ENCODE measurements around the gene FUOM.

The FUOM gene

DNA sequence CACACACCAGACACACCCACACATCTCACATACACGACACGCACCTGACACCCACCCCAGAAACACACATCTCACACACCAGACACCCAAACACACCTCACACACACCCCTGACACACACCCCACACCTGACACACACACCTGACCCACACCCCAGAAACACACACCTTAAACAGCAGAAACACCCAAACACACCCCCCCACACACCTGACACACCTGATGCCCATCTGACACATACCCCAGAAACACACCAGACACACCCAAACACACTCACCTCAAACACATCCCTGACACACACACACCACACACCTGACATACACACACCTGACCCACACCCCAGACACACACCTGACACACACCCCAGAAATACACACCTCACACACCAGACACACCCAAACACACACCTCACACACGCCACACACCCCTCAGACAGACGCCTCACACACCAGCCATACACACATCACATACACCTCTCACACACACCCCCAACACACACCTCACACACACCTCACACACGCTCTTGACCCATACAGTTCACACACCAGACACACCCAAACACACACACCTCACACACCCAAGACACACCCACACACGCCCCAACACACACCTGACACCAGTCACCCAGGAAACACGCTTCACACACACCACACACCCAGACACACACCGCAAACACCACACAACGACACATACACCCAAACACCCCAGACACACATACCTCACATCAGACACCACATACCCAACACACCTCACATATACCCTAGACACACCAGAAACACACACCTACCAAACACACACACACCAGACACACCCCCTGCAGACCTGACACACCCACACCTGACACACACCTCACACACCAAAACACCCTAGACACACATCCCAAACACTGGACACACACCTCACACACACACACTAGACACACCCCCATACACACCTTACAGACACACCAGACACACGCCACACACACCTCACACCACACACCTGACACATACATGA lies 19.4 kb downstream of the FUOM start:
- no peak overlapping the region for H3K4me3 ChIP-seq (ENCODE audit: low read depth, low read length)

DNA sequence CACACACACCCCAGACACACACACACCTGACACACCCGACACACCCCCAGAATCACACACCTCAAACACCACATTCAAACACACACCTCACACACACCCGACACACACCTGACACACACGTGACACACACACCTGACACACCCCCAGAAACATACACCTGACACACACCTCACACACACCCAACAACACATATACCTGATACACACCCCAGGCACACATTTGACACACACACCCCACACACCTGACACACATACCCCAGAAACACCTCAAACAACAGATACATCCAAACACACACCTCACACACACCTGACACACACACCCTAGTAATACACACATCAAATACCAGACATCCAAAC lies 20.5 kb downstream of the FUOM start:
- no peak for DNase-seq (ENCODE audit: low read depth)
- H3K4me3 ChIP-seq (ENCODE audit: low read depth, low read length): no peak overlapping the region

More for the DNA sequence above, 19.4 kb downstream of the FUOM start:
- DNase-seq (ENCODE audit: low read depth): no peak

DNA sequence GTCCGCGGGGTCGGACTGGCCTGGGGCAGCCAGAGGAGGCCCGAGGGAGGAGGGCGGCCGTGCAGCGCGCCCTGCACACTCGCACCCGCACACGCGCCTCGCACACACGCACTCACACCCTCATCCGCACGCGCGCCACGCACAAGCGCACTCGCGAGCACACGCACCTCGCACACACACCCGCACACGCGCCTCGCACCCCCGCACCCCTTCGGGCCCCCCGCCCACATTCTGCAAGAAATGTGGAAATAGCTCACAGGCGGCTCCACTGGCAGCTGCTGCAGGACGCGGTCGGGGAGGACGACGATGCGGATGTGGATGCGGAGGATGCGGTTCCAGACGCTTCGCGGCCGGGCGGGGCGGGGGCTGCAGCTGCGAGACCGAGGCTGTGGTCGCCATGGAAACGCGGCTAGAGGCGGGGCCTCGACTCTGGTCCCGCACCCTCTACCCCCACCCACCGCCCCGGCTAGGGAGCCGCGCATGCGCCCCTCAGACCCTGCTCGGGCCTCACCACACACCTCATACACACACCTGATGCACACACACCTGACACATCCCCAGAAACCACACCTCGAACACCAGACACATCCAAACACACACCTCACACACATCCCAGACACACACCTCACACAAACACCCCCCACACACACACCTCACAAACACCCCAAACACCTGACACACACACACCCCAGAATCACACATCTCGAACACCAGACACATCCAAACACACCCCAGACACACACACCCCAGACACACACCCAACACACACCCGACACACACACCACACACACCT lies 21.0 kb downstream of the FUOM start, which contains the start of gene CALY:
Gene CALY, minus strand, starts transcription at position 320 of the 793 bp plus-strand sequence. CDS start 7,907 bp downstream, outside the sequence.
- peak within 1 kb of the TSS; percentile 45 for H3K4me3 ChIP-seq (ENCODE audit: low read depth, low read length)
- DNase-seq (ENCODE audit: low read depth): no peak

DNA sequence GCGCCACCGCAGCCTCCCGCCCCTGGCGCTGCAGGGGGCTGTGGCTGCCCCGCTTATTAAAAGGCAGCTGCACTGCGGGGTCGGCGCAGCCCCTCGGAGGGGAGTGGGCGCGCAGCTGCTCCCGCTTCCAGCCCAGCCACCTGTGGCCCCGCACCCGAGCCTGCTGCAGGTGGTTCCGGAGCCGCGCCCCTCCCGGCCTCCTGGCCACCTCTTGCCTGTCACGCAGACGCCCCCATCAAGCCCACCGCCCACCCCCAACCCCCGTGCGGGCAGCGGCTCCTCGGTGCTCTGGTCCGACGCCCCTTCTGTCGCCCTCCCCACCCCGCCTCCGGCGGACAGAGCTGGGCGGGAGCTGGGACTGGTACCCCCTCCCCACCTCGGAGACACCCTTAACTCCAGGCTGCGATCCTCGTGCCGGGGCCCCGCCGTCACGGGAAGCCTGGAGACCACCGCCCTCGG lies 21.7 kb downstream of the FUOM start:
- DNase-seq (ENCODE audit: low read depth): no peak
- peak overlapping the region; percentile 45 for H3K4me3 ChIP-seq (ENCODE audit: low read depth, low read length)

DNA sequence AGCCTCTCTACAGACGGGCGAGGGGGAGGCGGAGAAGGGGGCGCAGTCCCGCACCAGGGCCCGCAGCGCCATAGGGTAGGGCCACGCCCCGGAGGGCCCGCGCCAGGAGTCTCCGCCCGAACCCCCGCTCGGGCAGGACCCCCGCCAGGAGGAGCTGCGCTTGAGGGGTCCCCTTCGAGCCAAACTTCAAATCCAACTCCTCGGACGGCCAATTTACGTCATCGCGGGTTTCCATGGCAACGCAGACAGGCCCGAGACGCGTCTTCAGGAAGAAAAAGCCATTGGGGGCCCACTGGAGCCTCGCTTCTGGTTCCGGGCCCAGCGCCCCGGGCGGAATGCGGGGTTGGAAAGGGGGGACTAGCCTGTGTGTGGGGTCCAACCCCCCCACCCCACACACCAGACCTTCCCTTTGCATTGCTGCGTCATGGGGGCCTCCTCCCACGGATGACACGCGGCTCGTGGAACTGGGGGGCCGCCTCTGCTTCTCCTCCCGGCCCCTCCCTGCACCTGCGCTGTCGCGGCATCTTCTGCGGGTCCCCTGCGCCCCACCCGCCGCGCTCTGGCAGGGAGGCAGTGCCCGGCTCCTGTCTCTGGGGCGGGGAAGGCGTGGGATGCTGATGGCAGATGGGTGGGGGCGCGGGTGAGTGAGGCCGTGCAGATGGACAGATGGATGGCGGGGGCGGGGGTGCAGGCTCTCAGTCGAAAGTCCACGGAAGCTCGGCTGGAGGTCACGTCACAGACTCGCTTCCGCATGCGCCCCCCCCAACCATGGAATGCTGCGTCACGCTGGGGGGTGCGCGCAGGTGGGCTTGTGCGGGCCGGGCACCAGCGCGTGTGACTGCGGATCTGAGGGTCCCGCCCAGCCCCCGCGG lies 22.3 kb downstream of the FUOM start:
- peak overlapping the region; percentile 45 for H3K4me3 ChIP-seq (ENCODE audit: low read depth, low read length)

DNA sequence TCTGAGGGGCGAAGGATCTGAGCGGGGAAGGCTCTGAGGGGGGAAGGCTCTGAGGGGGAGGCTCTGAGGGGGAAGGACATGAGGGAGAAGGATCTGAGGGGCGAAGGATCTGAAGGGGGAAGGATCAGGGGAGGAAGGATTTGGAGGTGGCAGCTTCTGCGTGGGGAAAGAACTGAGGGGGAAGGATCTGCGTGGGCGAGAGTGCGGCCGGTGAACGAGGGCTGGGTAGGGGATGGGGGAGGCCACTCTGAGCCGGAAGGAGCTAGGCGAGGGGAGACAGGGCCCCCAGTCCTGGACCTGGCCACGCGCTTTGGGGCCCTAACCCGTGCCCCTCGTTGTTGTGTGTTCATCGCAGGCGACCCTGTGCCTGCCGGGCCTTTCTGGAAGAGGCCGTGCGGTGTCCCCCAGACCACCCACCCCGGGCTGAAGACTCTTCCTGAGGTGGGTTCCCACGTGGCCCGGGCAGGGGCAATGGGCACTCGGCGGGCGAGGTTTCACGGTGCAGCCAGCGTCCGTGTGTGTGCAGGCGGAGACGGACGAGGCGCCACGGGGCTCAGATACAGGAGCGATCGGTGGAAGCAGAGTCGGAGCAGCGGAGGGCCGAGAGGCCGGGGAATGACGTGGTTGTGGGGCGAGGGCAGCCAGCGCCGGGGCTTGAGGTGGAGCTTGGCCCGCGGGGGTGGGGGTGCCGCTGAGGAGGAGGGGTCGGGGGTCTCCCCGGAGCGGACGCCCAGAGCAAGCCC lies 23.1 kb downstream of the FUOM start:
- H3K4me3 ChIP-seq (ENCODE audit: low read depth, low read length): peak overlapping the region; percentile 45
- DNase-seq (ENCODE audit: low read depth): no peak

More for the DNA sequence above, 22.3 kb downstream of the FUOM start:
- DNase-seq (ENCODE audit: low read depth): peak; percentile 13

DNA sequence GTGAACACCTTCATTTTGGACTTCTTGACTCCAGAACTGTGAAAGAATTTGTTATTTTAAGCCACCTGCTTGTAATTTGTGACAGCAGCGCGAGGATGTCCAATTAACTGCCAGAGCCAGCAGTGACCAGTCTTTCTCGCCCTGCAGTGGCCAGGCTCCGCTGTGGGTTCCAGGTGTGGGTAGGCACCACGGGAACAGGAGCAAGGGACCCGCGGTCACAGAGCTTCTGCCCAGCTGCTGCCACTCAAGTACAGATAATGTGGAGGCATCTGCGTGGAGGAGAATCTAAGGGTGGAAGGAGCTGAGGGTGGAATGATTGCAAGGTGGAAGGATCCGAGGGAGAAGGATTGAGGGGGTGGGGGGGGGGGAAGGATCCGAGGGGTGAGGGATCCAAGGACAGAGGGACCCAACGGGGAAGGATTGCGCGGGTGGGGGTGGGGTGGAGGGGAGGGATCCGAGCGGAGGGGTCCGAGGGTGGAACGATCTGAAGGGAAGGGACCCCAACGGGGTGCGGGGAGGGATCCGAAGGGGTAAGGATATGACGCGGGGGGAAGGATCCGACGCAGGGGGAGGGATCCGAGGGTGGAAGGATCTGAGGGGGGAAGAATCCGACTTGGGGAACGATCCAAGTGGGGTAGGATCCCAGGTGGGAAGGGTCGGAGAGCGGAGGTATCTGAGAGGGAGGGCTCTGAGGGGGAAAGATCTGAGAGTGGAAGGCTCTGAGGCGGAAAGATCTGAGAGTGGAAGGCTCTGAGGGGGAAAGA lies 24.7 kb downstream of the FUOM start:
- no peak overlapping the region for H3K4me3 ChIP-seq (ENCODE audit: low read depth, low read length)
- DNase-seq (ENCODE audit: low read depth): no peak

DNA sequence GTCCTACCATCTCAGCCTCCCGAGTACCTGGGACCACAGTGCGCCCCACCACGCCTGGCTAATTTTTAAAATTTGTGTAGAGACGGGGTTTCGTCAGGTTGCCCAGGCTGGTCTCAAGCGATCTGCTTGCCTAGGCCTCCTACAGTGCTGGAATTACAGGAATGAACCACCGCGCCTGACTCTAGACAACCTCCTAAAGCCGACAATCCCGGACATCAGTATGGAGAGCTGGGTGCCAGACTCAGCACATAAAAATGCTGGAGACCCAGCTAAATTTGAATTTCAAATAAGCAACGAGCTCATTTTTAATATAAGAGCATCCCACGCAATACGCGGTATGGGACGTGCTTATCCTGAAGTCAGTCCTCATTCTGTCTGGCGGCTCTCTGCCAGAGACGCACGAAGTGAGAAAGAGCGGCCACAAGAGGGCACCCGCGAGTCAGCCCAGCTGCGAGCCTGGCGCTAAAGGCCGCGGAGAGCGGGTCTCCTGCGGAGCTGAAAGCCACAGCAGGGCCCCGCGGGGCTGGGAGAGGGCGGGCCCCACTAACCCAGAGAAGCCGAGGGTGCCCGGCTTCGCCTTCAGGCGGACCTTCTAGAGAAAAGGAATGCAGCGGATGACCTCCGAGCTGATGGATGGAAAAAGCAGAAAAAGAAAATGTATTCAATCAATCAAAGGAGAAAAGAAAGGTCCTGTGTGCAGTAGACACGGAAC lies 28.2 kb downstream of the FUOM start:
- H3K4me3 ChIP-seq (ENCODE audit: low read depth, low read length): peak overlapping the region; percentile 17

DNA sequence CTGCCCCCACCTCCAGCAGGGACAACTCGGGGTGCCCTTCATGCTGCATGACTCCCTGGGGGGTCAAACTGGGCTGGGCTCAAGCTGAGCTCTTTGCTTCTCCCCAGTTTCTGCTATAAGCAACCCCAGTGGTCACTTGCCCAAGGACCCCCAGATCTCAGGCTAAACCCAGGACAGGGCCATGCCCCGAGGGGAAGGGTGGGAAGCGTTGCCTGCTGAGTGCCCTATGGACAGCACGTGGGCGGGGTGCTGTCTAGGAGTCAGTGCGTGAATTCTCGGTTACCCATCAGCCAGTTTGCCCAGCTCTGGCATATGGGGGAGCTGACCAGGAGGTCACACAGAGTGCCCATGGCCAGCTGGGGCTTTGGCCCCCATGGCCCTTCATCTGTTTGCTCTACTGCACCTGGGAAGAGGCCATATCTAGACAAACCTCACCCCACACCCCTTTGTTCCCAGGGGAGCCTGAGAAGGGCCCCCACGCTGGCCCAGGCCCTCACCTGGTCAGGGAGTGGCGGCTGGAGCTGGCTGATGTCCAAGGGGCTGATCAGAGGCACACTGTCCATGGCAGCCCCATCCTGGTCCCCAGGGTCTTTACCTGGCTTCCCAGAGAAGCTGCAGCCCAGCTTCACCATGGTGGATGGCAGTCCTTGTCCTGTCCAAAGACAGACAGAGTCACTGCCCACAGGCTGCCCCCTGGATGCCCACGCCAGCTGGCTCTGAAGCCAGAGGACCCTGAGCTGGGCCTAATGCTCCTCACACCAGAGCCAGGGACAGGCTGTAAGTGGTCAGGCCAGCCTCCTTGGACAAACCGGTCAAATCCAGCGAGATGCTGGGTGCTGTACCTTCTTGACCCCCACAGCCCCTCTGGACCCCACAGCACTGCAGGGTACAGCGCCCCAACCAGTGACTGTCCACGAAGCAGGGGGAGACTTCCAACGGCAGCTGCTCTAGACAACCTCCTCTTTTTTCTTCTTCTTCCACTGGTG lies 29.2 kb downstream of the FUOM start:
- DNase-seq (ENCODE audit: low read depth): no peak
- no peak overlapping the region for H3K4me3 ChIP-seq (ENCODE audit: low read depth, low read length)

More for the DNA sequence above, 28.2 kb downstream of the FUOM start:
- no peak for DNase-seq (ENCODE audit: low read depth)

DNA sequence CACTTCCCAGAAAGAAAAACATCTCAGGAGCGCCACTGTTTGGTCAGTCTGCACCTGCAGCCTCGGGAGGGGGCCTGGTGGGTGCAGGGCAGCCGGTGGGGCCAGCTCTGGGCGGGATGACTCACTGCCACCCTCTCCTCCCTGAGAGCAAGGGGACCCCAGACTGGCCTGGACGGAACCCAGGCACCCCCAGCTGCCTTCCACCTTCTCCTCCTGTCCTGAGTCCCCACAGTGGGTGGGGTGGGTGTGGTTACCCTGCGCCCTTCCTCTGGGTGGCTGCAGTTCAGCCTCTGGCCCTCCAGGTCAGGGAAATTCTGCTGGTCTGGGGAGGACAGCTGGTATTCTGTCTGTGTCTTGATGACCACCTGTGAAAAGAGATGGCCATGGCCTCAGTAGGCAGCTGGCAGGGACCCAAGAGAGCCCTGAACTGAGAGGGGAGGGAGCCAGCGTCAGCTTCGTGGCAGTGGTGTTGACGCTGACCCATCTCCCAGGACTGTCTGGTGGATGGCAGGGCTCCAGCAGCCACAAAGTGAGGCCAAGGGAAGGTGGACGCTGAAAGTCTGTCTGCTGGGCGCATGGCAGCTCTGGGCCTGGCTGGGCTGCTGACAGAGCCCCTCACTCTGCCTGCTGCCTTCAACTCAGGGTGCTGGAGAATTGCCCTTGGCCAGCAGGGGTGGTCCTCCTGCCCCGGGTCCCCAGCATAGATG lies 30.0 kb downstream of the FUOM start:
- DNase-seq (ENCODE audit: low read depth): no peak
- no peak overlapping the region for H3K4me3 ChIP-seq (ENCODE audit: low read depth, low read length)

DNA sequence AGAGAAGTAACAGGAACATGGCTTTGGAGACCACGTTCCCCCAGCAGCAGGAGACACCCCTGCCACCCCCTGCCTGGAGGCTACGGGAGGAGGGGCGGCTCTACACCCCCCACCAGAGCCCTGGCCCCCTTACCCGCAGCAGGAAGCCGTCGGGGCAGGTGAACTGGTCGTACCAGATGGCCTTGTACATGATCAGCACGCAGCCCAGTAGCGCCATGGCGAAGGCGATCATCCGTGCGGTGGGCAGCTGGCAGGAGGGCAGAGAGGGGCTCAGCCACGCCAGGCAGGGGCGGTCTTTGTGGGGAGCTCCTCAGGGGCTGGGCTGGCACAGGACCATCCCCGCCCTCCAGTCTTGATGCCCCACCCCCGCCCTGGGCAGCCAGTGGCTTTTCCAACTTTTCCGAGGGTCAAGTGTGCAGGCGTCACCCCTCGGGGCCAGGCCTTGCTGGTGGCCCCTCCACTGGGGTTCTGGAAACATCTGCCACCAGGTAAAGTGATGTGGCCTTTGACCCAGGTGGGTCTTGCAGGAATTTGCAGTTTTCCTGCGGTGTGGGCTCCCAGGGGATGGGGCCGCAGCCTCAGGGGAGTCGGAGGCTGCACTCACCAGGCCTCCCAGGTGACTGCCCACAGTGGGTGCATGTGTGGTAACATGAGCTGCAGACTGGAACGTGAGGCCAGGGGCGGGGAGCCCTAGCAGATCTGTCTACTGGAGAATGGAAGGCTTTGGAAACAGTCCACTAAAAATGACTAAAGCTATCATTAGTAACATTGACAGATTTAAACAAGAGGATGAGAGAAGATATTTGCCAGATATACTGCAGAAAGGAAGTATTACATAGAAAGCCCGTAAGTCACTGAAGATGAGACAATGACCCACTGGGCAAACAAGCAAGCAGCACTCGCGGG lies 30.8 kb downstream of the FUOM start:
- DNase-seq (ENCODE audit: low read depth): no peak
- no peak overlapping the region for H3K4me3 ChIP-seq (ENCODE audit: low read depth, low read length)

DNA sequence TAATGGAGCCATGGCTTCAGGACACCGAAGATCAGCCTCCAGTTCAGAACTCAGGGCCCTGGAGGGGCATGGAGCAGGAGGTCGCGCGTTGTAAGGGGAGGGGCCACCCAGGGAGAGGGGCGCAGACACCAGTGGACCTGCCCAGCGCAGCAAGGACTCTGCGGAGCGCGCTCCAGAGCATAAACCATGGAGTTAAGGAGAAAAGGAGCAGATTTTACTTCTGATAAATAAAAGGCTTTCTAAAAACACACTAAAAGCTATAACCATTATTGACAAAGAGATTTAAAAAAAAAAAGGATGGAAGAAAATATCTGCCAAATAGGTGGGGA lies 31.6 kb downstream of the FUOM start:
- no peak for DNase-seq (ENCODE audit: low read depth)
- peak overlapping the region; percentile 35 for H3K4me3 ChIP-seq (ENCODE audit: low read depth, low read length)

DNA sequence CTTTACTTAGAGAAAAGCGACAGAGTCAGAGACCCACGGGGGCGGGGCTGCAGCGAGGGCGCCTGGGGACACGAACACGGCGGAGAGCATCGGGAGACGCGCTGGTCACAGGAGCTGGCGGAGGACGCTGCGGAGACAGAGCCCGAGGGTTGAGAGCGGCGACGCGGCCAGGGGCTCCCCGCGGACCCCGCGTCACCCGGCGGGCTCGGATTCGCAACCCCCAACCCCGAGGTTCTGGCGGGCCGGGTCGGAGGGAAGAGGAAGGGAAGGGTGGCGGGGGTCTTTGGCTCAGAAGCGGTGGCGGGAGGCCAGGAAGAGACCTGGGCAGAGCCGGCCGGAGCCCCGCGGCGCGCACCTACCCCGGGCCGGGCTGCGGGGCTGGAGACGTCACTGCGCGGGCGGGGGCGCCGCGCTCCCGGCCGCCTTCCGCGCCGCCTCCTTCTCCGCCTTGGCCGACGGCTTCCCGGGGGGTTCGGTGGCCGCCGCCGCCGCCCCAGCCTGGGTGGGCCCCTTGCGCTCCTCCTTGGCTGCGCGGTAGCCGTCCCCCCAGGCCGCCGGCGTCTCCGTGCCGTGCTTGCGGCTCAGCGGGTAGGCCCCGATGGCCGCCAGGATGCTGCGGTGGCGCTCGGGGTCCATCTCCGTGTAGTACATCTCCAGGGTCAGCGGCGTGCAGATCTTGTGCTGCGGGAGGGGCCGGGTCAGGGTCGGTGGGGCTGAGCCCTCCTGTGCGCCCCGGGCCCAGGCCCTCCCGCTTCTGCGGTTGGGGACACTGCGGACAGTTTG lies 32.2 kb downstream of the FUOM start:
- DNase-seq (ENCODE audit: low read depth): no peak
- H3K4me3 ChIP-seq (ENCODE audit: low read depth, low read length): peak overlapping the region; percentile 41

DNA sequence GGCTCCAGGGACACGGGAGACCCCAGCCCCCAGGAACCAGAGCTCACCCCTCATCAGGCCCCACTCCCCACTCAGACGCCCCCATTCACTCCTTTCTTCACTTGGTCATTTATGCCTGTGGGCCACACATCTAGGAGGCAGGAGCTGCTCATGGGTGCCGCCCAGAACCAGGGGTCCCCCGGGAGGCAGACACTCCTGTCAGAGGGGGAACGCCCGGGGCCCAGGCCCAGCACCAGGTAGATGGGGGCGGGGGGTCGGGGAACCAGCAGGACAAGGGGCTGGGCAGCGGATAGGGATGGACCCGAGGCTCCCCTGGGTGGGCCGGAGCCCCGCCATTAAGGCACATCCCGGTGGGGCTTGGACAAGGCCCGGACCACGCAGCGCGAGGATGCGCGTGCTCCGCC lies 33.0 kb downstream of the FUOM start:
- peak overlapping the region; percentile 41 for H3K4me3 ChIP-seq (ENCODE audit: low read depth, low read length)

More for the DNA sequence above, 33.0 kb downstream of the FUOM start:
- no peak for DNase-seq (ENCODE audit: low read depth)
